Upper lobe of right lung (tissue), 1 donor: ENCODE data around the gene KIAA0408. TPM values are rescaled to one million over a fixed set of nuclear protein-coding genes. Genes with fewer than 3 reads are reported as not detected.
A peak's percentile ranks its signal among the peaks of the same experiment; 100 is the strongest.
"Not testable (repeated sequence)": the region's sequence is repeated elsewhere in the genome, so short reads cannot be mapped to it uniquely, and the experiment has no call there.

Experiments
- ATAC-seq: fragments of 200-7000 bp; cut with Tn5 transposase; one replicate; pipeline ENCODE4 v1.9.1; 2020; ENCODE audit warnings: mild to moderate bottlenecking, moderate library complexity
- DNase-seq: peaks from one replicate; pipeline ENCODE4 v3.0.0-alpha.2; 2020
- H3K27ac ChIP-seq: fragments of 200-600 bp; one replicate; pipeline ENCODE4 v1.8.0; 2022
- H3K27me3 ChIP-seq: fragments of 200-600 bp; one replicate; pipeline ENCODE4 v1.8.0; 2022; ENCODE audit warnings: mild to moderate bottlenecking
- H3K36me3 ChIP-seq: fragments of 200-600 bp; one replicate; pipeline ENCODE4 v1.8.0; 2022
- H3K4me1 ChIP-seq: fragments of 200-600 bp; one replicate; pipeline ENCODE4 v1.8.0; 2022
- H3K4me3 ChIP-seq: fragments of 200-600 bp; one replicate; pipeline ENCODE4 v1.8.0; 2022; ENCODE audit warnings: mild to moderate bottlenecking
- H3K9me3 ChIP-seq: fragments of 200-600 bp; one replicate; pipeline ENCODE4 v1.8.0; 2022
- intact Hi-C: fragments of 100-400 bp; cut with DNase I; formaldehyde crosslinking; loops from one replicate; pipeline ENCODE4 v1.11.0; 2022
- total RNA-seq: library from RNA; stranded (reverse); fragmentation: NEBNext Ultra II Directional; extraction: Animal tissue kit (Norgen Biotek cat#: 25700); gene quantifications from one replicate; pipeline ENCODE4 v1.2.1, GENCODE V29; 2021
- TF ChIP-seq, protein P1 (sequence below): fragments of 200-600 bp; IDR thresholded peaks from one replicate; pipeline ENCODE4 v1.8.0; 2022; ENCODE audit warnings: antibody characterized with exemption
- donor health status: DM: no; HTN: yes; CAD: no; lungs with severe emphysema.

The KIAA0408 gene
- total RNA-seq, 1 donor from 2014 or later: 55.0 TPM

DNA sequence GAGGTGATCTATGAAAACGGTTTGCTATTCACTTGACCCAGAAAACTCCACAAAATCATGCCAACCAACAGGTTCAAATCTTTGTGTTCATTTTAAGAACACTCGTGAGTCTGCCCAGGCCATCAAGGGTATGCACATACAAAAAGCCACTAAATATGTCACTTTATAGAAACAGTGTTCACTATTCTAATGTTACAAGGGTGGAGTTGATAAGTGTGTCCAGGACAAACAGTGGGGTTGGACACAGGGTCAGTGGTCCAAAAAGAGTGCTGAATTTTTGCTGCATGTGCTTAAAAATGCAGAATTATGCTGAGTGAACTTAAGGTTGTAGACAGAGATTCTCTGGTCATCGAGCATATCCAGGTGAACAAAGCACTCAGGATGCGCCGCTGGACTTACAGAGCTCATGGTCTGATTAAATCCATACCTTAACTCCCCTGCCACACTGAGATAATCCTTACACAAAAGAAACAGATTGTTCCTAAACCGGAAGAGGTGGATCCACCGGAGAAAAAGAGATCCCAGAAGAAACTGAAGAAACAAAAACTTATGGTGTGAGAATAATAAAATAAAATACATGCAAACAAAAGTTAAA is 23.5 kb downstream of the KIAA0408 start:
- no peak for ATAC-seq
- TF ChIP-seq, protein P1, sequence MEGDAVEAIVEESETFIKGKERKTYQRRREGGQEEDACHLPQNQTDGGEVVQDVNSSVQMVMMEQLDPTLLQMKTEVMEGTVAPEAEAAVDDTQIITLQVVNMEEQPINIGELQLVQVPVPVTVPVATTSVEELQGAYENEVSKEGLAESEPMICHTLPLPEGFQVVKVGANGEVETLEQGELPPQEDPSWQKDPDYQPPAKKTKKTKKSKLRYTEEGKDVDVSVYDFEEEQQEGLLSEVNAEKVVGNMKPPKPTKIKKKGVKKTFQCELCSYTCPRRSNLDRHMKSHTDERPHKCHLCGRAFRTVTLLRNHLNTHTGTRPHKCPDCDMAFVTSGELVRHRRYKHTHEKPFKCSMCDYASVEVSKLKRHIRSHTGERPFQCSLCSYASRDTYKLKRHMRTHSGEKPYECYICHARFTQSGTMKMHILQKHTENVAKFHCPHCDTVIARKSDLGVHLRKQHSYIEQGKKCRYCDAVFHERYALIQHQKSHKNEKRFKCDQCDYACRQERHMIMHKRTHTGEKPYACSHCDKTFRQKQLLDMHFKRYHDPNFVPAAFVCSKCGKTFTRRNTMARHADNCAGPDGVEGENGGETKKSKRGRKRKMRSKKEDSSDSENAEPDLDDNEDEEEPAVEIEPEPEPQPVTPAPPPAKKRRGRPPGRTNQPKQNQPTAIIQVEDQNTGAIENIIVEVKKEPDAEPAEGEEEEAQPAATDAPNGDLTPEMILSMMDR: no peak
- no peak overlapping the region for H3K4me3 ChIP-seq
- H3K4me1 ChIP-seq: no peaks in the 10 kb centered on the region
- peaks cover 1% of the 10 kb centered on the region for H3K36me3 ChIP-seq
- intact Hi-C loops: no loop called here
- H3K27ac ChIP-seq: no peak overlapping the region
- DNase-seq: no peak
- H3K9me3 ChIP-seq: no peaks in the 10 kb centered on the region
- H3K27me3 ChIP-seq: no peaks in the 10 kb centered on the region

DNA sequence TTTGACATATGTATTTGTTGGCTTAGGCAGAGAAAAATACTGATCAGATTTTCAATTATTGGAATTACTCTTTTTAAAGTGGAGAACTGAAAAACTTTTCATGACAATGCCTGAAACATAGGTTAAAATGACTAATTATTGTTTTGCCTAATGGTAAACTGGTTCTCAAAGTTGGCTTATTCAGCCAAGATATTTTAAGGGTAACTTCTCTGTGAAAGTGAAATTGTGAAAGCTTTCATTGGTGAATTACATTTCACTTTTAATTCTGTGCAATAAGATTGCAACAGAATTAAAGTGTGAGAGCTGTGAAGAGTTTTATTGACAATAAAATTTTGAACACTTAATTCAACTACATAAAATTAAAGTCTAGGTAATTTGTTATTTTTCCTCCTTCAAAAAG is 24.5 kb downstream of the KIAA0408 start:
- DNase-seq (no peak), ATAC-seq (no peak)
- Histone ChIP-seq H3K4me3 (no peak overlapping the region), H3K27ac (no peak overlapping the region), H3K27me3 (no peaks in the 10 kb centered on the region), H3K4me1 (no peaks in the 10 kb centered on the region), H3K36me3 (no peaks in the 10 kb centered on the region), H3K9me3 (no peaks in the 10 kb centered on the region)
- intact Hi-C loops: no loop called here
- TF ChIP-seq, protein P1: no peak

GRCh38 chr6:127428562-127428961 is 30.6 kb downstream of the KIAA0408 start:
- H3K4me1 ChIP-seq, H3K9me3 ChIP-seq, H3K27me3 ChIP-seq, ATAC-seq, DNase-seq, H3K27ac ChIP-seq, intact Hi-C loops, H3K36me3 ChIP-seq, H3K4me3 ChIP-seq: not testable (repeated sequence)

DNA sequence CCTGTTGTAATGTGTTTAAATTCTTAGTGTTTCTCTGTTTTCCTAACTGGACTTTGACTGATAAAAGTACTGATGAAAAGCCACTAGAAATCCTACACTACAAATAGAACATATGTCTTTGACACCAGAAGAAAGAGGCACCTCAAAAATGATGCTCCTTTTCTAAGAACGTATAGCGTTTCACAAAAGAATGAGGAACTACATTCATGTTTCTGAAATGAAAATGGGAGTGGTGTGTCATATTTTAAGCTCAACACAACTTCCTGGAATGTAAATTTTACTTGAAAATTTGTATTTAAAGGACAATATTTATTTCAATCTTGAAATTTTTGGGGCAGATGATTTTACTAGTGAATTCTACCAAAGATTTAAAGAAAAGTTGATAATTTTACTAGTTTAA is 35.3 kb downstream of the KIAA0408 start:
- H3K36me3 ChIP-seq: no peaks in the 10 kb centered on the region
- no peak overlapping the region for H3K27ac ChIP-seq
- H3K4me3 ChIP-seq: no peak overlapping the region
- intact Hi-C loops: no loop called here
- ATAC-seq (no peak), DNase-seq (no peak)
- TF ChIP-seq, protein P1: no peak
- no peaks in the 10 kb centered on the region for H3K9me3 ChIP-seq
- no peaks in the 10 kb centered on the region for H3K27me3 ChIP-seq
- H3K4me1 ChIP-seq: no peaks in the 10 kb centered on the region

DNA sequence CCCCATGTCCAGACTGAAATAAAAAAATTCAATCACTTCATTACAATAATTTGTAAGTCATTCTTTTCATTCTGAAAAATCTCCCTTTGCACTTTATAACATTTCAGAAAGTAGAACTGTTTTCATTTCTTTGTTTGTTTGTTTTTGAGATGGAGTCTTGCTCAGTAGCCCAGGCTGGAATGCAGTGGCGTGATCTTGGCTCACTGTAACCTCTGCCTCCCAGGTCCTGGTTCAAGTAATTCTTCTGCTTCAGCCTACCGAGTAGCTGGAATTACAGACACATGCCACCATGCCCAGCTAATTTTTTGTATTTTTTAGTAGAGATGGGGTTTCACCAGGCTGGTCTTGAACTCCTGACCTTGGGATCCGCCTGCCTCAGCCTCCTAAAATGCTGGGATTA is 38.0 kb downstream of the KIAA0408 start:
- H3K27me3 ChIP-seq, DNase-seq, intact Hi-C loops, H3K36me3 ChIP-seq, H3K27ac ChIP-seq, H3K4me3 ChIP-seq, H3K9me3 ChIP-seq, ATAC-seq, H3K4me1 ChIP-seq: not testable (repeated sequence)

GRCh38 chr6:127420556-127420955 is 38.6 kb downstream of the KIAA0408 start:
- H3K36me3 ChIP-seq: no peaks in the 10 kb centered on the region
- H3K27me3 ChIP-seq: no peaks in the 10 kb centered on the region
- no peak overlapping the region for H3K4me3 ChIP-seq
- TF ChIP-seq, protein P1: peak; percentile 55
- DNase-seq (no peak), ATAC-seq (peak; percentile 100)
- H3K27ac ChIP-seq: no peak overlapping the region
- H3K4me1 ChIP-seq: no peaks in the 10 kb centered on the region
- H3K9me3 ChIP-seq: no peaks in the 10 kb centered on the region
- intact Hi-C loops: no loop called here

DNA sequence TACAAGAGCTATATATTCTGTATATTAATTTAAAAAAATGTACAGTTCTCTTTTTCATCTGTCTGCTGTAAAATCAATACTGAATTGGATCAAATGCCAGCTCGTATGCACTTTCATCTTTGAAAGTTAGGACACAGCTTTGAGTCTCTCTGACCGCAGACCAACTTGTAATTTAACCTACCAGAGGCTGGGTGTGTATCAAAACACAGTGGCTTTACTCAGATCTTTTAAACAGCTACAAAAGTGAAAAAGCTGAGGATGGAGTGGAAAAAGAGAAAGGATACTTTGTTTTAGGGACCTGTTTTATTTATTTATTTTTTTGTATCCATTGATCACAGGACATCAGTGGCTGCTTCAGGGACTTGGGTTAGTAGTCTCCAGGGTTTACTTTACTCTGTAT is 44.1 kb downstream of the KIAA0408 start:
- ATAC-seq: no peak
- TF ChIP-seq, protein P1: no peak
- H3K9me3 ChIP-seq: no peaks in the 10 kb centered on the region
- H3K36me3 ChIP-seq: no peaks in the 10 kb centered on the region
- intact Hi-C loops: no loop called here
- no peaks in the 10 kb centered on the region for H3K27me3 ChIP-seq
- no peak for DNase-seq
- no peak overlapping the region for H3K27ac ChIP-seq
- H3K4me3 ChIP-seq: no peak overlapping the region
- no peaks in the 10 kb centered on the region for H3K4me1 ChIP-seq

DNA sequence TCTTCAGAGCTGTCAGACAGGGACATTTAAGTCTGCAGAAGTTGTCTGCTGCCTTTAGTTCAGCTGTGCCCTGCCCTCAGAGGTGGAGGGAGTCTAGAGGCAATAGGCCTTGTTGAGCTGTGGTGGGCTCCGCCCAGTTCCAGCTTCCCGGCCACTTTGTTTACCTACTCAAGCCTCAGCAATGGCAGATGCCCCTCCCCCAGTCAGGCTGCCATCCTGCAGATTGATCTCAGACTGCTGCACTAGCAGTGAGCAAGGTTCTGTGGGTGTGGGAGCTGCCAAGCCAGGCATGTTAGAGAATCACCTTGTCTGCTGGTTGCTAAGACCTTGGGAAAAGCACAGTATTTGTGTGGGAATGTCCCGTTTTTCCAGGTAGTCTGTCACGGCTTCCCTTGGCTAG is 46.1 kb downstream of the KIAA0408 start:
- H3K36me3 ChIP-seq, H3K4me1 ChIP-seq, intact Hi-C loops, H3K9me3 ChIP-seq, H3K27me3 ChIP-seq, H3K4me3 ChIP-seq, ATAC-seq: not testable (repeated sequence)
- peak overlapping the region; percentile 11 for H3K27ac ChIP-seq
- peak; percentile 71 for DNase-seq

DNA sequence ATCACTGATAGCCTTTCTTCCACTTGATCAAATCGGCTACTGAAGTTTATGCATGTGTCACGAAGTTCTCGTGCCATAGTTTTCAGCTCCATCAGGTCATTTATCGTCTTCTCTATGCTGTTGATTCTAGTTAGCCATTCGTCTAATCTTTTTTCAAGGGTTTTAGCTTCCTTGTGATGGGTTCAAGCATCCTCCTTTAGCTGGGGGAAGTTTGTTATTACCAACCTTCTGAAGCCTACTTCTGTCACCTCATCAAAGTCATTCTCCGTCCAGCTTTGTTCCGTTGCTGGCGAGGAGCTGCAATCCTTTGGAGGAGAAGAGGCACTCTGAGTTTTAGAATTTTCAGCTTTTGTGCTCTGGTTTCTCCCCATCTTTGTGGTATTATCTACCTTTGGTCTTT is 47.2 kb downstream of the KIAA0408 start:
- DNase-seq, intact Hi-C loops, ATAC-seq: not testable (repeated sequence)

More for the DNA sequence above, 47.2 kb downstream of the KIAA0408 start:
- H3K9me3 ChIP-seq, H3K4me3 ChIP-seq, H3K27ac ChIP-seq, H3K27me3 ChIP-seq, H3K36me3 ChIP-seq, H3K4me1 ChIP-seq: not testable (repeated sequence)
